ENCODE data around the gene ROPN1L.

GRCh38 chr5:10511741-10512640 is 70.3 kb downstream of the ROPN1L start:
- TF ChIP-seq CTCF (conservative IDR thresholded peaks at IDR 0.05; ENCODE audit: low read length) = no peak
- TF ChIP-seq EZH2phosphoT487 (IDR thresholded peaks at IDR 0.05; ENCODE audit: borderline replicate concordance) = no peak
